PFSK-1 (cell line): Measurements from ENCODE around the gene NT5DC3.

Experiments
- FOXP2 ChIP-seq: optimal IDR thresholded peaks from 2 replicates; pipeline ENCODE3; 2011; ENCODE audit warnings: borderline replicate concordance, control low read depth, inconsistent platforms; ENCODE audit not compliant: insufficient read depth; ENCODE audit errors: extremely low read length, extremely low read depth
- POLR2AphosphoS5 ChIP-seq: IDR thresholded peaks from 2 replicates; pipeline ENCODE4 v1.6.1; 2012; ENCODE audit warnings: low read depth, mild to moderate bottlenecking, control low read depth, low read length, moderate library complexity
- SIN3A ChIP-seq: IDR thresholded peaks from 2 replicates; pipeline ENCODE4 v1.6.1; 2012; ENCODE audit warnings: mild to moderate bottlenecking, low read length, moderate library complexity, borderline replicate concordance; ENCODE audit not compliant: insufficient read depth
- TAF1 ChIP-seq: IDR thresholded peaks from 2 replicates; pipeline ENCODE4 v1.6.1; 2012; ENCODE audit warnings: low read length, control low read depth, borderline replicate concordance; ENCODE audit not compliant: insufficient read depth
- TF ChIP-seq, protein P1 (sequence below), 2 experiments: IDR thresholded peaks; 2 replicates each; pipeline versions ENCODE4 v1.6.1 to v1.8.0; 2011 to 2012; ENCODE audit warnings: low read depth in 2 of 2, low read length in 2 of 2, control low read depth in 1 of 2, inconsistent platforms in 1 of 2, mild to moderate bottlenecking in 1 of 2, moderate library complexity in 1 of 2; ENCODE audit not compliant: insufficient read depth in 1 of 2

Gene NT5DC3

DNA sequence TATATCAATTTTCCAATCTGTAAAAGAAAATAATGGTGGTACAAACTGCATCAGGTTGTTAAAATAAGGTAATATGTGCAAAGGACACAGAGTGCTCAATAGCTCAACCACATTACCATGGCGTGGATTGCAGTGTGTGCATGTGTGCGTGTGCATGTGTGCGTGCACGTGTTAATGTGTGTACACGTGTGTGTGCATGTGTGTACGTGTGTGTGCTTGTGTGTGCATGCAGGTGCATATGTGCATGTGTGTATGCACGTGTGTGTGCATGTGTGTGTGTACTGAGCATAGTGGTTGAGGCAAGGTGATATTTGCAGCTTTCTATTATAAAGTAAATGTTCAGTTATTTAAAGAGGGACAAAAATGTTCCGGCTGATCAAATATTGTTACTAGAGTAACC is 115.6 kb downstream of the NT5DC3 start:
- no peak for TF ChIP-seq SIN3A
- no peak for TF ChIP-seq POLR2AphosphoS5
- TF ChIP-seq, protein P1, sequence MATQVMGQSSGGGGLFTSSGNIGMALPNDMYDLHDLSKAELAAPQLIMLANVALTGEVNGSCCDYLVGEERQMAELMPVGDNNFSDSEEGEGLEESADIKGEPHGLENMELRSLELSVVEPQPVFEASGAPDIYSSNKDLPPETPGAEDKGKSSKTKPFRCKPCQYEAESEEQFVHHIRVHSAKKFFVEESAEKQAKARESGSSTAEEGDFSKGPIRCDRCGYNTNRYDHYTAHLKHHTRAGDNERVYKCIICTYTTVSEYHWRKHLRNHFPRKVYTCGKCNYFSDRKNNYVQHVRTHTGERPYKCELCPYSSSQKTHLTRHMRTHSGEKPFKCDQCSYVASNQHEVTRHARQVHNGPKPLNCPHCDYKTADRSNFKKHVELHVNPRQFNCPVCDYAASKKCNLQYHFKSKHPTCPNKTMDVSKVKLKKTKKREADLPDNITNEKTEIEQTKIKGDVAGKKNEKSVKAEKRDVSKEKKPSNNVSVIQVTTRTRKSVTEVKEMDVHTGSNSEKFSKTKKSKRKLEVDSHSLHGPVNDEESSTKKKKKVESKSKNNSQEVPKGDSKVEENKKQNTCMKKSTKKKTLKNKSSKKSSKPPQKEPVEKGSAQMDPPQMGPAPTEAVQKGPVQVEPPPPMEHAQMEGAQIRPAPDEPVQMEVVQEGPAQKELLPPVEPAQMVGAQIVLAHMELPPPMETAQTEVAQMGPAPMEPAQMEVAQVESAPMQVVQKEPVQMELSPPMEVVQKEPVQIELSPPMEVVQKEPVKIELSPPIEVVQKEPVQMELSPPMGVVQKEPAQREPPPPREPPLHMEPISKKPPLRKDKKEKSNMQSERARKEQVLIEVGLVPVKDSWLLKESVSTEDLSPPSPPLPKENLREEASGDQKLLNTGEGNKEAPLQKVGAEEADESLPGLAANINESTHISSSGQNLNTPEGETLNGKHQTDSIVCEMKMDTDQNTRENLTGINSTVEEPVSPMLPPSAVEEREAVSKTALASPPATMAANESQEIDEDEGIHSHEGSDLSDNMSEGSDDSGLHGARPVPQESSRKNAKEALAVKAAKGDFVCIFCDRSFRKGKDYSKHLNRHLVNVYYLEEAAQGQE (IDR thresholded peaks at IDR 0.05; ENCODE audit: insufficient read depth in 1 of 2, low read depth in 2 of 2, low read length in 2 of 2) = no peak
- TF ChIP-seq TAF1 = no peak
- TF ChIP-seq FOXP2 = no peak
